HK-2 (cell line): Measurements from ENCODE around the gene FOXO6.

Experiments used
- DNase-seq: peaks from one replicate; pipeline ENCODE4 v3.0.0-alpha.2; 2018; ENCODE audit not compliant: unreplicated experiment

FOXO6 gene

DNA sequence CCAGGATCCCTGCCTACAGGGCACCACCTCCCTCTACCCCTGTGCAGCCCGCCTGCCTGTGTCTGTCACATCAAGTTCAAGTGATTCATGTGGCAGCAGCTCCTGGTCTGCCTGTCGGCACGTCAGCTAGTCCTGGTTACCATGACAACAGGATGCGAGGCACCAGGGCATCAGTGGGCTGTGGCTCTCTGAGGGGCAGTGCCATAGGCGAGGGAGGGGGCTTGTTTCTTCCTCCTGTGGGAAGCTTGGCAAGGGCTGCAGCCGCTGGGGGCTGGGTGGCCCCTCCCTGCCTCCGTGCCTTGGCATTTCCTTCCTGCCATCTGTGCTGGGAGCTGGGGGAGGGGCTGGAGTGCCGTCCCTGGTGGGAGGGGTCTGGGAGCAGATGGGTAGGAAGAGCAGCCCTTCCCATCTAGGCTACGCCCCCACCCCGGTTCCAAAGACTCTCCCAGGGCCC lies 43.1 kb downstream of the FOXO6 start:
- DNase-seq = peak; percentile 22

DNA sequence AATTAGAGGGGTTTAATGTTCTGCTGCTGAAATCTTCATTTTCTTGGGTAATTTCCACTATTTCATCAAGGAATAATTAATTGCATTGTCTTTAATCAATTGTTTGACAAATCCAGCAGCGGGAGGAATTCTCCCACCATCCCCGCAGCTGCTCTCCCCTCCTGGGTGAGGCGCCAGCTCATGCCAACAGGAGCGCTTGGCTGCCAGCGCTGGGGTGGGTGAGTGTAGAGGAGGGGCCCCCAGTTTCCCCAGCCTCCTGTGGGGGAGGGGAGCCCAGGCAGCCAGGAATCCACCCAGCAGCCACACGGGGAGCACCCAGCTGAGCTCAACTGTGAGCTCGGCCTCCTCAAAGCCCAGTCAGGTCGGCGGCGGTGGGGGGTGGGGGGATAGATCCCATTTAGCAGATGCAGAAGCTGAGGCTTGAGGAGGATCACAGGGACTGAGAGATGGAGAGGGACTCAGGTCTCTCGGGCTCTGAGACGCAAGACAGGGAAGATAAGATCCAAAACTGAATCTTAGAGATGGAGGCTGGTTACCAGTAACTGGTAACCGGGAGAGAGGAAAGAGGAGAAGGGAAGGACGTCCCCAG lies 46.5 kb downstream of the FOXO6 start:
- DNase-seq = no peak

DNA sequence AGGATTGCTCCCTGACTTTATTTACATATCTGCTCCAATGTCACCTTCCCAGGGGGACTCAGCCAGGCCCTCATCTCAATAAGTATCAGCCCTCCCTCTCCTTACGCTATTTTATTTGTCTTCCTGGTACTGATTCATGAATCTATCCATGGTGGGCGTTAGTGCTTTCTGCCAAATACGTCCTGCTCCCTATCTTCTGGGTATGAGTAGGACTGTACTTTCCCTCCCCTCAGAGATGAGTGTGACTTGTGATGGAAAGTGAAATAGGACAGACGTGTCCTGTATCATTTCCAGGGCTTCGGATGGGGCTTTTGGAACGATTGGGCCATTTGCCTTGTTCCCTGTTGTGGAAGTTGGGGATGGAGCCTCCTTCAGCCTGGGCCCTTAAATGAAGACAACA lies 47.5 kb downstream of the FOXO6 start:
- no peak for DNase-seq

DNA sequence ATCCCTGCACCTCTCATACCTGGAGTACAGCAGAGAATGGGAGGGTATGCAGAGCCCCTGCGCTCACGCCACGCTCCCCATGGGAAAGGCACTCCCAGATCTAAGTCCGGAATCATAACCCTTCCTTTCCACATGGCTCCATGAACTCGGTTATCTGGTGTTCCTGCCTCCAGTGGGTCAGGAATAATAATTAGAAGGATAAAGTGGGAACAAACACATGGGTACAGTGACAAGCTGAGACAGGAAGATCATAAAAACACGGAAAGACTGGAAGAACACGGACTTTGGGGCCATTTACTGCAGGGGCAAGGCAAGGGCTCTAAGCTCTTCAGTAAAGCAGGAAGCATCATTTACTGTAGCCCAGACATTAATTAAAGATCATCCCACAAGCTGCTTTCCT lies 48.6 kb downstream of the FOXO6 start:
- no peak for DNase-seq

DNA sequence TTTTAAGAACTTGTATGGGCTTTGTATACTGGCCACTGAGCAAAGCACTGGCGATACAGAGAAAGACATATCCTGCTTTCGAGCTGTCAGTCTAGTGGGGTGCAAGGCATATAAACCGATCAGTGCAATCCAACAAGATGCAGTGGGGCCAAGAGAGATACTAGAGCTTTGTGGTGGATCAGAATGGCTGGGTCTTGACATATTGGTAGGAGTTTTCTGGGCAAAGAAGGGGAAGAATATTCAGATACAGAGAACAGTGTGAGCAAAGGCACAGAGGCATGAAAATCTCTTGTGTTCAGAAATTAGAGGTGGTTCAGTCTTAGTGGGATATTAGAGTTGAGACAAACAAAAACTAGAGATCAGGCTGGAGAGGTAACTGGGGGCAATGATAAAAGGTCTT lies 49.2 kb downstream of the FOXO6 start:
- no peak for DNase-seq

DNA sequence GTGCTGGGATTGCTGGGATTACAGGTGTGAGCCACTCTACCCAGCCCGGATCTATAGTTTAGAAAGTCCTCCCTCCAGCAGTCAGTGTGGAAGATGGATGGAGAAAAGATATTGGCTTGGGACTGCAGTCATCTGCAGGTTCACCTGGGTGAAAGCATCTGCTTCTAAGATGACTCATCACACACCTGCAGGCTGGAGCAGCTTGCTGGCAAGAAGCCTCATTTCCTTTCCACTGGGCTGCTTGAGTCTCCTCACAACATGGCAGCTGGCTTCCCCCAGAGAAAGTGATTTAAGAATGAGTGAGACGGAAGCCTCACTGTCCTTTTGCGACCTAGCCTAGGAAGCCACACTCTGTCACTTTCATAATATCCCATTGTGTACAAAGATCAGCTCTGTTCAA lies 50.0 kb downstream of the FOXO6 start:
- DNase-seq = no peak

DNA sequence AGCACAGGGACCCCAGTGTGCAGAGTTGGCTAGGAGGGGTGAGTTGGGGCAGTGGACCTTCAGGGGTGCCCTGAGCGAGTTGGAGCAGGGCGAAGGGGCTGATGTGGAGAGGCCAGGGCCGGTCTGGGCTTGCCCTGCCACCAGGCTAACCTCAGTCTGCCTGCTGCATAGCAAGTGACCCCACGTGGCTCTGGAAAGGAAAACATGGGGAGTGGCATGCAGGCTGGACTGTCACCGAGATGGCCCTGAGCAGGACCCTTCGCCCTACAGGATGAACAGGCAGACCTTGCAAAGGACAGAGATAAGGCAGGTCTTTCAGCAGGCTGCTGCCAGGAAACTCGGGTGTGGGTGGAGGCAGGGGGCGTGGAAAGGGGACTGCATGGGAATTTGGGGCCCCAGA lies 51.5 kb downstream of the FOXO6 start:
- no peak for DNase-seq

DNA sequence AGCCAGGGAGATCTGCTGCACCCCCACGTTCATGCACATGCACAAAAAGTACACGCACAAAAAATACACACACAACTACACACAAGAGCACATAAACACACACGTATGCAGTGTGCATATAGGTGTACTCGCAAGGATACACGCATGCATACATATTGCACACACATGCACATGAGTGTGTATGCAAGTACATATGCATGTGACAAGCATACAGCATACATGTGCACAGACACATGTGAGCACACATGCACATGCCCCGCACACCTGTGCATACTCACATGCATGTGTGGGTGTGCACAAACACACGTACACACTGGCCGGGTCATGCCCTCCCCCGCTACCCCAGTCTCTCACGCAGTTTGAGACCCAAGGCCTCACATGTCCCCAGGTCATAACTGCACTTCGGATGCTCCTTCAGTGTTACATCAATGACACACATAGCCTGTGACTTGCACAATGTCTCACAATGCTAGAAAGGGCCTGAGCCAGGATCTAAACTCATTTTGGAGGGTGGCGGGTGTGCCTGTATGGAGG lies 52.6 kb downstream of the FOXO6 start:
- no peak for DNase-seq

DNA sequence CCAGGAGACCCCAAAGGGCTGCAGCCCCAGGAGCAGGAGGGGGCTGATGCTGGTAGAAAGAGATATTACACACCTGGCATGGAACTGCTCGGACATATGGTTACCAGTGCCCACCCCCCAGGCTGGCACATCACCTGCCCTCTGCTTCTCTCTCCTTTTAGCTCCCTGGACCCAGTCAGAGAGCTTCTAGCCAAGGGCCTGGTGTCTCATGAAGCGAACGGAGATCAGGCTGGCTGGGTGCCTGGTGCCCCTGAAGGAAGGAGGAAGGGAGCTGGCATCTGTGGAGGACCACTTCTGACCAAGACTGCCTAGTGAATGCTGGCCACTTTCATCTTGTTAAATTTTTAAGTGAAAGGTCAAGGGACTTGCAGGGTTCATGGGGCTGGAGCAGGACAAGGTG lies 53.1 kb downstream of the FOXO6 start:
- DNase-seq = no peak

DNA sequence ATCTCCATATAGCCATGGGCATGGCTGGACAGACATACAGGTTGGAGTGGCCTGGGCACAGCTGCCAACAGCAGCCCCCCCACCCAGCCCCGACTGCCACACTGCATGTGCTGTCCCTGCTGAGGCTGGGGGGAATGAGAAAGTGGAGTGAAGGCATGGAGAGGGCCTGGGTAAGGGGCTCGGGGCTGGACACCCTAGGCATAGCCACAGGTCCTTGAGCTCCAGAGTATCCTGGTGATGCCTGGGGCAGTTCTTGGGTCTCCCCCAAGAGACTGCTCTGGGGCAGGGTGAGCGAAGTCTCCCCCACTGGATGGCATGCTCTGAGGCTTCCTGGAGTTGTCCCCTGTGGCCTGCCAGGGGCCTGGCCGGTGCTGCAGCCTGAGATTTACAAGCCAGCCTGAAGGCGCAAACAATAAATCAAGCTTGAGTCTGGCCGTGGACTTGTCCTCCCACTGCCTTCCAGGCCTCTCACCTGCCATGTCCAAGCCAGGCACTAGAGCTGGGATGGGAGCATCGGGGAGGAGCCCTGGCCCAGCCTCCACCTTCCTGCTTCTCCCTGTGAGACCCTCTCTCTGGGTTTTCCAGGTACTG lies 53.6 kb downstream of the FOXO6 start:
- DNase-seq = no peak

DNA sequence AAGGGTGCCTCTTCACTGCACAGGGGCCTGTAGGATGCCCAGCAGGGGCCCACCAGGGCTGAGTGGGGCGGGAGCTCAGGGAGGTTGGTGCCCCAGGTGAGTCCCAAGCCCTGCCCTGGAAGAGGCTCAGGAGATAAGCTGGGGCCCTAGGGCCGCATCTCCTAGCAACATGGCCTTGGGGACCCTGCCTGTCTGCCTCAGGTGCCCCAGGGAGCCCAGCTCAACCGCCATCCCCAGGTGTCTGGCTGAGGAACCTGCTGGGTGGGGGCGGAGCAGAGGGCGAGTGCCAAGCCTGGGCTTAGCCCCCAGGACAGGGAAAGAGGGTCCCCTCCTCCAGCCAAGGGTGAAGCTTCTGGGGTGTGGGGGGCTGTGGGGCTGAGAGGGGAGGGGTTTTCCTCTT lies 54.8 kb downstream of the FOXO6 start:
- DNase-seq = no peak

DNA sequence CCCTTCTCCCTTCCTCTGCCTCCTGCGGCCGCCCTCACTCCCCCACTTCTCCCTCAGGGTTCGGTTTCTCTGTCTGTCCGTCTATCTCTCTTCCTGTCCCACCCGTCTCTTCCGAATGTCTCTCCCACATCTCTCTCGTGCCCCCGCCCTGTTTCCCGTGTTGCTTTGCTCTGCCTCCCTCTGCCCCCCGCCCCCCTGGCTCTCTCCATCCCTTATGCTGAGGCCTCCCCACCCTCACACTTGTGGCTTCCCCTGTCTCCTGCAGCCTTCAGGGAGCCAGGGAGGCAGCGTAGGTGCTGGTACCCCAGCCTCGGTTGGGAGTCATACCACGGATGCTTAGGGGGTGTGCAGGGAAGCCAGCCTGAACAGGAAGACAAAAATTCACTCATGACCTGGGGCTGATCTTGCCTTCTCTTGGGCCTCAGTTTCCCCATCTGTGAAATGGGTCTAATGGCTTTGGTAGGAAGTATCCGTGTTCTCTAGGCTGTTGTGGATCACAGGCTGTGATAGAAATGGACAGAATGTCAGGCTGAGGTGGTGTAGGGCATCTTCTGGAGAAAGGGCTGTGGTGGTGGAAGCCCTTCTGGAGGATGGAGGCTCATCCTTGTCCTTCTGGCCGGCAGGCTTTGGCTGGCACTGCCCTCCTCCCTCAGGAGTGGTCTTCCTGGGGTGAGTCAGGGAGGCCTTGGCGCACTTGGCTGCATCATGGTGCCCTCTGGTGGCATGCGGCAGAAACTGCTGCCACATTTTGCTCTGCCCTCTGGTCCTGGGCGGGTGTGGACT lies 55.5 kb downstream of the FOXO6 start:
- DNase-seq = peak; percentile 75

DNA sequence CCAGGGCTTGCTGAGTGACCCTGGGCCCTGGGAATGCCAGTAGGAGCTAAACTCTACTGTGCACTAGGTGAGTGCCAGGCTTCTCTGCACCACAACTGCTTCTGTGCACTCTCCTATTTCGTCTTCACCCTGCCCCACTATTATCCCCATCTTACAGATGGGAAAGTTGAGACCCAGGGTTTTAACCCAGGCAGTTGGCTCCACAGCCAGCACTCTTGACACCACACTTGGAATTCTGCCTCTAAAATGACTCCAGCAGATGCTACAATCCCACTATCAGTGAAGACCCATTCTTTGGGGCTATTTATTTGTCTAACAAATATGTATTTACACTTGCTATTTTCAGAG lies 56.1 kb downstream of the FOXO6 start:
- DNase-seq = no peak

DNA sequence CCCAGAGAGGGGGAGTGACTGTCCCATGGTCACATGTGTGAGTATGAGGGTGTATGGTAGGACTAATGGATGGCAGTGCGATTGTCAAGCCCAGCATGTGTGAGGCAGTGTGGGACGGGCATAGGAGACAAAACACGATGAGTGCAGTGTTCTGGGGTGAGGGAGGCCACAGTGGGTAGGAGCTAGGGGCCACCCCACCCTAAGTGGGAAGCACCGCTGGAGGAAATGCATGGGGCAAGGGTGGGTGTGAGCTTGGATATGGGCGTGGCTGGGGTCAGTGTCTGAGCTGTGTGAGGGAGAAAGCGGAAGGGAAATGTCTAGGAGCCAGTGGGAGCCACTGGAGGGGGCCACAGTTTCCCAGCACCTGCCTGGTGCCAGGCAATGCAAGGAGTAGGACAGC lies 56.5 kb downstream of the FOXO6 start:
- DNase-seq = no peak

DNA sequence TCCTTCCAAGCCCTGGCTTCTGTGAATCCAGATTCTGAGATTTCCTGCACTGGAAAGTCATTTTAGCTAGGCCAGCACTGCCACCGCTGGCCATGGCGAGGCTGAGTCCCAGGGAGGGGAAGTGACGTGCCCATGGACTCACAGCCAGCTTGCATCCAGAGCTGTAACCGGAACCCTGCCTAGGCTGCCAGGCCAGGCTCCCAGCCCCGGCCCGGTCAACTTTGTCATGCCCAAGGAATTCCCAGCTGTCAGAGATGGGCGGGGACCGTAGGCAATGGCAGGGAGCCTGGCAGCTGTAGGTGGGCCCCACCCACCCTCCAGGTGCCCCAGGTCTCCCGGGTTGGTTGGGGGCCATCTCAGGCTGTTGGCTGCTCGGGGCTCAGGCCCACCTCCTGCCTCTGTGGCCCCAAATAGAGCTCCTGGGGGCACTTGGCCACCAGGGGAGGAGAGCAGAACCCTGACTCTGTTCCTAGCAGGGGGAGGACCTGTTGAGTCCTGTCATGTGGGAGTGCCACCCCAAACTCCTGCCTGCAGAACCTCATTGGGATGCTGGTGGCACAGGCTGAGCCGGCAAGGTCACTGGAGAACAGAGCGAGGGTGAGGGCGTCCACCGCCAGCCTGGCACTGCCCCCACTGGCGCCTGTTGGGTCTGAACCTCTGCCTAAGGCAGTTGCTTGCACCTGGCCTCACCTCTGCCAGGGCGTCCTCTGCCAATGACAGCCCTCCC lies 57.8 kb downstream of the FOXO6 start:
- peak; percentile 83 for DNase-seq

DNA sequence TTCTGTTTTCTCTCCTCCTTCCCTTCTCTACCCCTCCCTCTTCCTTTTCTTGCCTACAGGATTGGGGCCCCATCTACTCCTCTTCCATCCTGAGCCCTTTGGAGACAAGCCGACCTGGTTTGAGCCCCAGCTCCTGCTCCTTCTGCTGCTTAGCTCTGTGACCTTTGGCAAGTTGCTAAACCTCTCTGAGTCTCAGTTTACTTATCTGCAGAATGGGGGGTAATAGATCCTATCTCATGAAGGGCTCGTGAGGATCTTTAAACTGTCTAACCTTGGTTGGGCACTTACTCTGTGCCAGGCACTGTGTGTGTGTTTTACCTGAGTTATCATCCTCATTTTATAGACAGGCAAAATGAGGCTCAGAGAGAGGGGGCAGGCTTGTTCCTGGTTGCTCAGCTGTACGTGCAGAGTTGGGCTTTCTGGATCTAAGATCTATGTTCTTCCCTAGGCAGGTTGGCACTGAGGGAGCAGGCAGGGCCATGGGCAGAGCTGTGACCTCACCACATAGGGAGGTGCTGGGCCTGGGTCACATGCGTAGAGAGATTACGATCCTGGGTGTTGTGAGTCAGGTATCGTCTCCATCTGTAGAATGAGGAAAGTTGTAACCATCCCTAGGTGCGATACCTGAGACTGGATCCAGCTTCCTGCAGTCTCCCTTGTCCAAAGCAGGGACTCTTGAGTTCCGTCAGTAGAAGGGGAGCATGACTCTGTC lies 58.5 kb downstream of the FOXO6 start:
- no peak for DNase-seq

DNA sequence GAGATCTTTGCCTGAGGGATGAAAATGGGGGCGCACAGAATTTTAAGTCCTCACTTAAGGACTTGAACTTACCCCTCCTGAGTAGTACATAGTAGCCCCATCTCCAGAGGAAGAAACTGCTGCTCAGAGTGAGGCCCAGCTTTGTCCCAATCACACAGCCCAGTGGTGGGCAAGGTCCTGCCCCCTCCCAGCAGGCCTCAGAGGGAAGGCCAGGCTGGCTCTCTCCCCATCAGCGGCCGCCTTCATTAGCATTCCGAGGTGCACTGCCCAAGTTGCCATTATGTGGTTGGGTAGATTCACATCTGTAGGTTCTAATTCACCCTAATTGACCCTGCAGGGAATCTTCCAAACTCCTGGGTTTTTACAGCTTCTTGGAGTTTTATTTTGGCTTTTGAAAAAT lies 59.1 kb downstream of the FOXO6 start:
- DNase-seq = no peak

DNA sequence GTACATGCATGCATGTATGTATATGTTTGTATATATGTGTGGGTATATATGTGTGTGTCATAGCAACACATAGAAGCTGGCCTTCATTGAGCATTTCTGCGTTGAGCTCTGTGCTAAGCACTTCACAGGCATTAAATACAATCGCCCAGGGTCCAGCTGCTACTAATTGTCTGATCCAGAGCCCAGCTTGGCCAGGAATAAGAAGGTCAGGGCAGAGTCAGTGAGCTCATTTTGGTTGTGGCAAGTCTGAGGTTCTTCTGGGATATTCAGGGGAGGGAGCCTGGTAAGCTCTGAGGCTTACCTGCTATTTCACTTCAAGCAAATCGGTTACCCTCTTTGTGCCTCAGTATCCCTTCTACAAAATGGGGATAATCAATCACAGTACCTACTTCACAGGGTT lies 59.6 kb downstream of the FOXO6 start:
- DNase-seq = no peak

DNA sequence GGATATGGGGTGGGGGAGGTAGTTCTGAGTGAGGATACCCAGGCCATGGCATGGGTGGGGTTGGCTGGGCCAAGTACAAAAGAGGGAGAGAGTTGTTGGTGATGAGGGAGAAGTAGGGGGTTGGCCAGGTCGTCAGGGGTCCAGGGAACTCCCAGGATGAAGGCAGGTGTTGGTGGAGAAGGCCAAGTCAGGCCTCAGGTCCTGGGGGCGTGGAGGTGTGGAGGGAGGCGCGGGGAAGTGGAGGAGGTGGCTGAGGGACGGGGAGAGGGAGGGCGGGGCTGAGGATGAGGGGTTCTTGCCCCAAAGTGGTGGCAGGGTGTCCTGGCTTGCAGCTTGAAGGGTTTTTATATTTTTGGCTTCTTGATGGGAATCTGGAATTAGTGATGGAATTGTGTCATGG lies 61.1 kb downstream of the FOXO6 start:
- DNase-seq = no peak

DNA sequence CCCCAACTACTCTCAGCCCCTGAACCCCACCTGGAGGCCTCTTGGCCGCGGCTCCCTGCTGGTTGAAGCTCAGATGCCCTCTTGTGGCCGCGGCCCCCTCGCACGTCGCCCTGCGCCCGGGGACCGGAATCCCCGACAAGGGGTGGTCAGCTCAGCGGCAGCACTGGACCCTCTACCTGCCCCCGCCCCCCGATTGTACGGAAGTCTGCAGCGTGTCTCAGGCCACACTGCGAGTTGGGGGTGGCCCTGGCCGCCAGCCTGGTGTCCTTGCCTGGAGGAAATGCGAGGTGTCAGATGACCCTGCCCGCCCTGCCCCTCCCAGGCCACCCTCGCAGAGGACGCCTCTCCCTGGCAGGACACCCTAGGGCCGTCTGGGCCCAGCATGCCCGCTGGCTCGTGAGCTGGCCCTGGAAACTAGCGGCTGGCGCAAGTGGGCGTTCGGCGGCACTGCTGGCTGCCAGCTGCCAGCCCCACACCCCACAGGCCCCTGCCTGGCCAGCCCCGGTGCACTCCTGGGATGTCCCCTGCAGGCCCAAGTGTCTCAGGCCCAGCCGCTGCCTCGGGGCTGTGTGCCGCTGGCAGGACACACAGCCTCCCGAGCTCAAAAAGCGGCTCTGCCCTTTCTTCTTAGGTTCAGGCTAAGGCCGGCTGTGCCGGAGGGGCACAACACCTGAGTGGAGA lies 62.4 kb downstream of the FOXO6 start:
- no peak for DNase-seq

DNA sequence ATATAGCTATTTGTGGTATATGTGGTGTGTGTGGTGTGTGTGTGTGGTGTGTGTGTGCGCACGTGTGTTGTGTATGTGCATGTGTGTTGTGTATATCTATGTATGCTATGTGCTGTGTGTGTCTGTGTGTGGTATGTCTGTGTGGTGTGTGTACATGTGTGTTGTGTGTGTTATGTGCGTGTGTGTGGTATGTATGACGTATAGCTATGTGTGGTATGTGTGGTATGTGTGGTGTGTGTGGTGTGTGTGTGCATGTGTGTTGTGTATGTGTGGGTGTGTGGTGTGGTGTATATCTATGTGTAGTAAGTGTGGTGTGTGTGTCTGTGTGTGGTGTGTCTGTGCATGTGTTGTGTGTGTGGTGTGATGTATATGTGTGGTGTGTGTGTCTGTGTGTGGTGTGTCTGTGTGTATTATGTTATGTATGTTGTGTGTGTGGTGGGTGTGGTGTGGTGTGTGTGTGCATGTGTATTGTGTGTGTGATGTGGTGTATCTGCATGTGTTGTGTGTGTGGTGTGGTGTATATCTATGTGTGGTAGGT lies 63.4 kb downstream of the FOXO6 start:
- no peak for DNase-seq
